Activated naive CD4-positive, alpha-beta T cell treated with Interleukin-2 at 50 U/mL for 16 hours (primary cell): Measurements from ENCODE around the gene NDUFB8.
"Not testable (repeated sequence)": the region's sequence is repeated elsewhere in the genome, so short reads cannot be mapped to it uniquely, and the experiment has no call there.

Experiments
- DNase-seq: peaks from one replicate; pipeline ENCODE4 v3.0.0-alpha.2; 2020

Gene NDUFB8

DNA sequence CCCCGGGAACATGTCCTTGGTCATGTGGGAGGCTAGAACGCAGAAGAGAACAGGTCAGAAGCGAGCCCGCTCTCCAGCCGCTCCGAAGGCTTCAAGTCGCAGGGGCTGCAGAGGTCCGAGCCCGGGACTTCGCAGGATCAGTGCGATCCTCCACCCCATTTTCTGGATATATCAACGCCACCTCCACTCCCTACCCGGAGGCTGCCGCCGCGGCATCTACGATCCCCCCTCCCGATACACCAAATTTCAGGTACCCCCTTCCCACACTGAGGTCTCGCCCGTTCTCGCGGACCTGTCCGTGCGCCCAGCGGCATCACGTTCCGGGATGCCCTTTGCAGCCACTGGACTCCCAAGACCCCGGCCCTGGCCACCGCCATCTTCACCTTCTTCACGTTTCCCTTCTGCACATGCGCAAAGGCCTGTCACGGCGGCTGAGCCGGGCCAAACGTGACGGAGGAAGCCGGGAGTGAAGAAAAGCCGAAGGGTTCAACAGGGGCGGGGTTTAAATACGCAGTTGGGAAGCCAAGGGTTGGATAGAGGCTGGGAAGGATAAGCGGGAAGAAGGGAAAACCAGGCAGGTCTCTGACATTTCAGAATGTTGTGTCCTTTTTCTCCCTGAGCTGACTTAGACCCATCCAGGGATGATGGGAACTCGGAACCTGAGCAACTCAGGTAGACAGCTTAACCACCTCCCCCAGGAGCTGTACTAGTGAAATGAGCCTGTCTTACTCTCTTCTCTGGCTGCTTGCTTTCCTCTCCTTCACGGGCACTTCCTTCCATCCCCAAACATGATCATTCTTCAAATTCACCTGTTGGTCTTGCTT lies at the start of gene NDUFB8:
NDUFB8 (minus strand) TSS at position 397 of the 824 bp plus-strand sequence; CDS start at position 377, 20 bp downstream.
- peak; percentile 88 for DNase-seq

DNA sequence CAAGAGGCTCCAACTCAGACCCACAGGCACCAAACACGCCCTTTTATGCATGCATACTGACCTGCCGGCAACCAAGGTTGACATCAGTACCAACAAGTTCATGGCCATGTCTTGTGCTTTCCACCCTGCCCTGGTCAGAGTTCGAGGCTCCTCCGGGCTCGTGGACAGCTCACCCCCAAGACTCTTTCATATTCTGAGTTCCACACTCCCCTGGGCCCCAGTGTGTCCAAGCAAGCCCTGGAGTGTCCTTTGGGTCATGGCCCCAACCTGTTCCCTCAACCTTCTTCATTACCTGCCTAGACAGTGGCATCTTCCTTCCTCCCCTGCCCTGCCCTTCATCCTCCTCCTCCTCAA lies 46.6 kb upstream of the NDUFB8 start:
- DNase-seq, result no peak

DNA sequence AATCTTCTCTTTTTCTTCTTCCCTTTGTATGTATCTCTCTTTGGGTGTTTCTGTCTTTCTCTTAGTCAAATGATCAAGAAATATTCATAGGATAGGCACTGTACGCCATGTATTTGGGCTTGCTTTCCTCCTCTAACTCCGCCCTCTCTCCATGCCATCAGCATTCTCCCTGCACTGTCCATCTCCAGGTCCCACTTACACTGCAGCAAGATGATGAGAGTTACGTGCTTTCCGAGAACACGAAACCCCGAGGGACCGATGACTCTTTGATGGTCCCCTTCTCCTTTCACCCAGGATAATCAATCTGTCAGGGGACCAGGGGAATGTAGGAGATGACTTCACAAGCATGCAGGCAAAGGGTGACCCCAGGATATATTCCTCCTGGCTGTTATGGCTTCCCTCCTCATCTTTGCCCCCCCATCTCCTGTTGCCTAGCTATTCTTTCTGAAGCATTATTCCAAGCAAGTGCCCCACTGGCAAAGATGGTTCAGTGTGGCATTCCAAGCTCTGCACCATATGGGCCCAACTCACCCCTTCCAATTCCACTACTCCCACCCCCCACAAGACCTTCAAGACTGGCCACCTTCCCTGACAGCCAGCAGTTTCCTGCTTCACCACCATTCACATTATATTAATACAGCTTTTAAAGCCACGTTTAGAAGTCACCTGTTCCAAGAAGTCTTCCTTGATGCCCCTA lies 46.1 kb upstream of the NDUFB8 start:
- no peak for DNase-seq

DNA sequence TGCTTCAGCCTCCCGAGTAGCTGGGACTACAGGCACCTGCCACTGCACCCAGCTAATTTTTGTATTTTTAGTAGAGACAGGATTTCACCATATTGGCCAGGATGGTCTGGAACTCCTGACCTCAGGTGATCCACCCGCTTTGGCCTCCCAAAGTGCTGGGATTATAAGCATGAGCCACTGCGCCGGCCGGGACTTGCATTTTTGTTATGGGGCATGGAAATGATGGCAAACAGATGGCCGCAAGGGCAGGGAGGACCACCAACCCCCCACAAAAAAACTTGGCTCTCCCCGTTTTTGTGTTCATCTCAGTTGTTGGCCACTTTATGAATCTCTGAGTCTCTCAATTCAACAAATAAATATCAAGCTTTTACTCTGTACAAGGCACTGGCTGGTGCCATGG lies 45.5 kb upstream of the NDUFB8 start:
- not testable (repeated sequence) for DNase-seq

DNA sequence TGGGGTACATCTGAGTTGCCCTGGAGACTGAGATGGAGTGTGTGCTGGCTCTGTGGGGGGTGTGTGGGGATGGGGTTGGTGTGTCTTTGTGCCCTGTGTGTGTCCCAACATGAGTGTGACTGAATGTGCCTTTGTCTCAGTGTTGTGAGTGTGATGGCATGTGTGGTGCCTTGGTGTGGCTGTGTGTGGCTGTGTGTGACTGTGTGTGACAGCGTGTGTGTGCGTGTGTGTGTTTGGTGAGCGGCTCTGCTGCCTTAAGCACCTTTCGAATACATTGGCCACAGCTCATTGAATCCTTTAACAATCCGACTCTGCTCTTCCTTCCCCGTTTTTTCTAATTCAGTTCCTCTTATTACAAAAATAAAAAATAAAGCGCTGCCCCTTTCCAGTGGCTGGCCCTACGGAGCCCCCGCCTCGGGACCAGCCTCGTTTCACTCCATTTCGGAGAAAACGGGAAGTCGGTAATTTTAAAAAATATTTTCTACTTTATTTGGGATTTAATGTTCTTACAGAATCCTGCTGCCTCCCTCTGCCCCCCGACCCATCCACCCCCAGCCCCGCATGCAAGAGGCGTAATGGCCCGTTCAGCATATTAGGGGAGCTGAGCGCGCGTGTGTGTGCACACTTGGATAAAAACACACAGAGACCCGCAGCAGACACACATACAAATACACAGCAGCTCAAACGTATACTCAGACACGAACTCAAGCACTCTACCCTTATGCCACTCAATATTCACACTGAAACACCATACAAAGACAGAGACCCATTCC lies 41.6 kb upstream of the NDUFB8 start:
- no peak for DNase-seq

DNA sequence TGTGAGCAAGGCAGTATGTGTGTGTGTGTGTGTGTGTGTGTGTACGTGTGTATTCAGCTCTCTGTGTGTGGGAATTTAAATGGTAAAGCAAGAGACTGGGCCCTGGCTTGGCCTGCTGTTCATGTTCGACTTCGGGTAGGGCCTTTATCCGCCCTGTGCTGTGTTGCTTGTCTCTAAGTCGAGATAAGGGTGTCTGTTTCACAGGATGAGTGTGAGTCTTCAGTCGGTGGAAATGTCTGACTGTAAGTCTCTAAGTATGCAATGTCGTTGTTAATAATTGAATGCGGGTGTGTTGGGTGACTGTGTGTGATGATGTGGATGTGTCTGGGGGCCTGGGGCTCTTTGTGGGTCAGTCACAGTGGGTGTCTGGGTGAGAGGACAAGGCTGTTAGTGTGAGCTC lies 40.8 kb upstream of the NDUFB8 start:
- DNase-seq, result no peak

DNA sequence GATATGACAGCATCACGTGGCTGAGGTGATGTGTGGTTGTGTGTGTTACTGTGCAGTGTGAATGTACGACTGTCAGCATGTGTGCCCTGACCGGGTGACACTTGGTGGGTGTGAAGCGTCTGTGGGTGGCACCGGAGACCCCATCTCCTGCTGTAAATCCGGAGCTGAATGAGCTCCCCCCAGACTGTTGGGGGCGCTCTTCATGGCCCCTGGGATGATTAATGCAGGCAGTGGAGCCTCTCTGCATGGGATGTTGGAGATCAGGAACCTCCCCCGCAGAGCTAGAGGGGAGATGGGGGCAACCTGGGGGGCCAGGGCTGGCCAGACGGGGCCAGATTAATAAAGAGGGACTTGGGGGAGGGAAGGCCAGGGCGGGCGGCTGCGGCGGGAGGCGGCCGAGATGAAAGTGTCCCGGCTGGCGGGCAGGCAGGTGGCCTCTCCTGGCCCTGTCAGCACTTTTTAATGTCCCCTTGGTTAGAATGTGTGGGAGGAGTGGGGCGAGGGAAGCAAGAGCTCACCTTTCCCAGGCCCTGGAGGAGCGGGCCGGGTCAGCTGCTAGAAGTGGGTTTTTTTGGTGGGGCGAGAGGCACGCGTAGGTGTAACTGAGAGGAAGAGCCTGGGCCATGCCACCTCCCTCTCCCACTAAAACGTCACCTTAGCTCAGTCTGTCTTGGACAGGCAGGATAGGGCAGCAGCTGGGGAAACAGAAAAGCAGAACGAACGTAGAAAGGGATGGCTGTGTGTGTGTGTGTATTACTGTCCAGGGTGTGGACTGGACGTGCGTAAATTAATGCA lies 40.2 kb upstream of the NDUFB8 start:
- DNase-seq, result no peak

DNA sequence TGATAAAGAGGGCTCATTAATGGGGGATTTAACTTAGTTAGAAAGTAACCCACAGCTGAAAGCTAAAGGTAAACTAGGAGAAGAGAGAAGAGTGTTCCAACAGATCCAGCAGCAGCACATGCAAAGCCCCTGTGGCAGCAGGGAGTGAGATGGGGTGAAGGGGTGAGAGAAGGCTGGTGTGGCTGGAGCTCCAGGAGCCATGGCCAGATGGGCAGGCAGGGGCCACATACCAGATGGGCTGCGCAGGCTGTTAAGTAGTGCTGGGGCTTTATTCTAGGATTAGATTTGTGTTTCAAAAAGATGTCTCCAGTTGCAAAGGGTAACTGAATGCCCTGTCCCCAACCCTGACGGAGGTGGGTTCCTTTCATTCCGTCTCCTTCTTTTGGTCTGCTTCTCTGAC lies 39.2 kb upstream of the NDUFB8 start:
- no peak for DNase-seq

DNA sequence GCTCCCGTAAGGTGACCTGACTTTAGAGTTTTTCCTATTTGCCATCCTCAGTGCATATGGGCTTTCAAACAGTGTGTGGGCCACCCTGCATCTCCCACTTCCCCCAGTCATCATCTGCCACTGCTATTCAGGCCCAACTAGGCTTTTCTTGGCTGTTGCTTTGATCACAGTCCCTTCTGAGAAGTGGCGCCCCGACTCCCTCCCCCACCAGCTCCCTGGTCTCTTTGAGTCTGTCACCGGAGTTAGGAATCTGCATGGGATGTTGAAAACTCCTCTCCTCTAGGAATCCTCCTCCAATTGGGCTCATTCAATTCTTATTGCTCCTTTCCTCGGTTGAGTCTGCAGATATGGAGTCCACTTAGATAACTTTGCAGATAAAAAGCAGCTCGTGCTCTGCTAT lies 38.2 kb upstream of the NDUFB8 start:
- DNase-seq, result no peak

DNA sequence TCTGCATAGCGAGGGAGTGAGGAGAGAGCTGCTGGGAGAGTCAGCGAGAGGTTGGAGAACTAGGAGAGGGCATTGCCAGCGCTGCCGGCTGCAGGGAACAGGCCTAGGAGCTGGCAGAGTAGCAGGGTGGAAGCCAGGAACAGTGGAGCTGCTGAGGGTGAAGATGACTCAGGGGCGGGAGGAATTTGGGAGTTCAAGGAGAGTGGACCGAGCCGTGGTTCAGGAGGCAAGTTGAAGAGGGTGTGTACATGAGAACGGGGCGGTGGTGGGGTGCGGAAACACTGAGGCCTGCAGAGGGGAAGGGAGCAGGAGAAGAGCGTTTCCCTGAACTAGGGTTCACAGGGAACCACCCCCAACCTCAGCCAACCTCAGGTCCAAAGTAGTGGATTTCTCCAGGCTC lies 37.6 kb upstream of the NDUFB8 start:
- DNase-seq, result no peak

DNA sequence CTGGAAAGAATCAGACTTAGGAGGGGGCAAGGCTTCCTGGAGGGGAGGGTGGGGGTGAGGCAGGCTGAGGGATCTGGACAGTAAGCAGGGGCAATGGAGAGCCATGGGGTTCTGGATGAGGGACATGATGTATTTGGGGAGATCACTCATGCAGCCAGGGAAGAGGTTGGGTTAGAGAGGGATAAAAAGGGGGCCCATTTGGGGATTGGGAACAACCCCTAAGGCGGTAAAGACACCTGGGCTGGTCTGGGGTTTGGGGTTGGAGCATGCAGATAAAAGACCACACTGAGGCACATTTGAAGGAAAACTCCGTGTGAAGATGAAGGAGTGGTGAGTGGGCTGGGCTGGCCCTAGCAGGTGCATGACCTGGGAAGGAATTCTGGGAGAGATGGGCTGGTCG lies 36.9 kb upstream of the NDUFB8 start:
- DNase-seq, result no peak

DNA sequence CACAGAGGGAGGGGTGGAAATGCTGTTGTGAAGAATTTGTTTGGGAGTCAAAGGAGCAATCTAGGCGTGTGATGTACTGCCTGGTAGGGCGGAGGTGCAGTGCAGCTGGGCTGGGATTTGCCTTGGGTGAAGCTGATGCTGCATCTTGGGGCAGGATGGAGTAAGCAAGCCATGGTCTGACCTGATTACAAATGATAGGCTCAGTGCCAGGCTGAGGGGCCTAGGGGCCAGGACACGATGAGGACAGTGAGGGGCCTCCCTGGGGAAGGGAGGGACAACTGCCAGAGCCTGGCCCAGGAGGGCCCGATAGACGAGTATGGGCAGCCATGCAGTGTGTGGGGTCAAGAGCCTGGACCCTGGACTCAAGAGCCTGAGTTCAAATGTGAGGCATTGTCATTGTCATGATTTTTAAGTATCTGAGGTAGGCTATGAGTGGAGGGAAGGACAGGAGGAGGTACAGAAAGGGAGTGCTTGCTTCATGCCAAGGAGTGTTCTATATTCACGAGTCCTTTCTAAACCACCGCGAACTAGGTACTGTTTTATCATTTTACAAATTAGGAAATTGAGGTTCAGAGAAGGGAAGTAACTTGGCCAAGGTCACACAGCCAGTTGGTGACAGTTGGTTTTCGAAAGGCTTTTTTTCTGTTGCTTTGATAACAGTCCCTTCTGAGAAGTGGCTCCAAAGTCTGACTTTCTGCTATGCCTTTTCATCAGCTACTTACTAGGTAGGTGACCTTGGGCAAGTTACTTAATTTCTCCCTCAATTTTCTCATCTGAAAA lies 35.7 kb upstream of the NDUFB8 start:
- DNase-seq, result no peak

DNA sequence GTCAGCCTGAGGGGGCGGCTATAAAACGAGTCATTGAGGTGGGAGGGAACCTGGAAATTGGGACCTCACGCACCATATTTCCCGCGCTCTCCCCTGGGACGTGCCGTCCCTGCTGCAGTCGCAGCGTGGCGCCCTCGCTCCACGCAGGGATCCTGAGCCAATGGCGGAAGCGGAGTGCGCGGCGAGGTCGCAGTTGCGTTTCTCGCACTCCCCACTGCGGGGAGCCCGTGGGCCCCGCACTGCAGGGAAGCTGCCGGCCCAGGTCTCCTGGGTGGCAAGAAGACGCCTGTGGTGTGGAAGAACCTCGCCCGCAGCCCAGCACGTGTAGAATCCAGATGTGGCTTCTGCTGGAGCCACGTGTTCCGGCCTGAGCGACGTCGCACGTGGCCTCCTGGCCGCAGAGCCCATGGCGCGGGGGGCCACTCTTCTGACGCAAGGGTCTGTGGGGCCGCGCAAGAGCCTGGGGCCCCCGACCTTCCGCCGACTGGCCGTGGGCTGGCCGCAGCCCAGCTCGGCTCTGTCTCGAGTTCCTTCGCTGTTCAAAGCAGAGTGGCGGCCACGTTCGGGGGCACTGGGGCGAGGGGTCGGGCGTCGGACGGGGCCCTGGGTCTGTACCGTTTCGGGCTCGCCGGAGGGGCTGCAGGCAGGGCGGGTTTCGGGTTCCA lies 32.5 kb upstream of the NDUFB8 start:
- DNase-seq, result peak; percentile 77

DNA sequence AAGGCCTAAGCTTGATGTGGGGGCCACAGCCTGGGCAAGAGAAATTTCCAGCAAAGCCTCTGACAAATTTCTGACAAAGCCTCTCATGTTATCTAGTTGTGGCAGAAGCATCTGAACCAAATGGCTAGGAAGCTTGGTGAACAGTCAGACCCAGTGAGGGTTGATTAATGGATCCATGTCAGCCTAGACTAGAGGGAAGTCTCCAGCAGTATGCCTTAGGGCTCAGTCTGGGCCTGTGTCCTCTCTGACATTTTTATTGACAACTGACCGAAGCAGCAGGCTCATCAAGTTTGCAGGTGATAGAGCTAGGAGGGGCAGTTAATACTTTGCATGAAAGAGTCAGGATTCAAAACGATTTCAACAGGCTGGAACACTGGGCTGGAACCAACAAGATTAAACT lies 31.3 kb upstream of the NDUFB8 start:
- DNase-seq, result no peak

DNA sequence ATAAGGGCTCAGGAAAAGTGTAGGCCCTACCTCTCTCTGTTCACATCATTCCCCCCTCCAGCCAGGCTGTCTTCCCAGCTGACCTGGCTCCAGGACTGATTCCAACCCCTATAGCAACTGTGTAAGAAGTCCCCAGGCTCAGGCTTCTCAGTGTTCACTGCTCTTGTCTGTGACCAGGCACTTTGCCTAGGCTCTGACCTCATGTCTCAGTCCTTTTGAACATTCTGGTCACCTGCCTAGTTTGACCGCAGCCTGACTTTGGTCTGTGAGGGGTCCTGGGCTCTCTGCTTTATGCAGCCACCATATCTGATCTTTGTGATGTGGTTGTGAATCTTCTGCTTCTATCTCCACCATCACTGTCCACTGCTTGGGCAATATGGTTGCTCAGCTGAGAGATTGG lies 30.6 kb upstream of the NDUFB8 start:
- DNase-seq, result no peak

DNA sequence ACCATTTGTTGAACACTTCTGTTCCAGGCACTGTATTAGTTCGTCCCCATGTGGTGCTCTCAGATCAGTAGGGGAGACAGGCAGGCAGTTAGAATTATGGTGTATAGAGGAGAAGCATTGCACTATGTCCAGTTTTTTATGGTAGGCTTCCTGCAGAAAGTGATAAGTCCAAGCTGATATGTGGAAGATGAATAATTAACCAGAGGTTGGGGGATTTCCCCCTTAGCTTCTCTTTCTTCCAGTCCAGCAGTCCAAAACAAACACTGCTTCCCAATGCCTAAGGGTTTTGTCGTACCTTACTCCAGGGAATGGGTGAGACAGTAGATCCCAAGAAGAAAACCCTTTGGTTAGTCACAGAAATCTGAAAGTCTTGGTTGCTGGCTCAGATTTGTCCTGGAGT lies 25.2 kb upstream of the NDUFB8 start:
- DNase-seq, result no peak

DNA sequence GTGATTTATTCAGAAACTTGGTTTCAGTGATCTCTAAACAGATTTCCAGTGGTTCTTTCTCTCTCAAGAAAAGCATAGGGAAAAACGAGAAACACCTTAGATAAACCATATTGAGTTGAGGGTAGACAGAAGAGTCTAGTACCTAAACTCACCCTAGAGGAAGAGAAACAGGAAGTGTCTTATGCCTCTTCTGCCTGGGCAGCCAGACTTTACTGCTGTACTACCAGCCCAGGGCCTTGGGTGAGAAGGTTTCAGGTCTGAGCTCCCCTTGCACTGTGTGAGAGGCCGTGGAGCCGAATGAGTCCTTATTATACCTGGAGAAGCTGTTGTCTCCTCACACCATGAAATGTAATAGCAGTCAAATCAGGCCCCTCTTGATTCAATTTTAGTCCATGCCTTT lies 24.3 kb upstream of the NDUFB8 start:
- DNase-seq, result no peak

DNA sequence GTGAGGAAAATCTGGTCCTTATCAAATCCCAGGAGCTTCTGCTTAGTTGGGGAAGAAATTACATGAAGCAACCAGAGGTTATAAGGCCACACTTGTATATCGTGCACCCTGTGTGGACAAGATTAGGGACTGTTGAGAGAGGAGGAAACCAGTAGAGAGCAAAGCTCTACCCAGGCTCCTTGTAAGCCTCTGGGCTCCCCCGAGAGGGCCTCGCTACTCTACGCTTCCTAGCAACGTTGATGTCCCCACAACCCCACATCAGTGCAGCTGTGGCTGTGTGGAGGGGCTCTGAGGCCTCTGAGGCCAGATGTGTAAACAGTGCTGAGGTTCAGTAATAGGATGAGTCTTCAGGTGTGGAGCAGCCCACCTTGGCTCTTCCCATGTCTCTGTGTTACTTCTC lies 22.1 kb upstream of the NDUFB8 start:
- DNase-seq, result no peak

DNA sequence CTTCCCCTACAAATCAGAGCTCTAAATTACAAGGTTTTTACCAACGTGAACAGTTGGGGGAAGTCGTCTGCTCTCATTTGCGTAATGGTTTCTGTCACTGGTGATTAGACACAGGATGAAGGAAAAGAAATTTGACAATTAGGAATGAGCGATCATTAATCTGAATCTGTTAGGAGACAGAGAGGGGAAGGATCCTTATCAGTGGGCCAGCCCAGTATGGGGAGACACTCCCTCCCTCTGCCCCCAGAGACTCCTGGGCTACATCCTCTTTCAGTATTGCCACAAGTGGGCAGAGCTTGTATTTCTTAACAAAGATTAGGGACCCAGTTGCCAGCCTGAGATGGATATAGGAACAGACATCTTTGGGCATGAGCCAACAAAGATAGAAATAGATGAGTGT lies 21.5 kb upstream of the NDUFB8 start:
- no peak for DNase-seq

DNA sequence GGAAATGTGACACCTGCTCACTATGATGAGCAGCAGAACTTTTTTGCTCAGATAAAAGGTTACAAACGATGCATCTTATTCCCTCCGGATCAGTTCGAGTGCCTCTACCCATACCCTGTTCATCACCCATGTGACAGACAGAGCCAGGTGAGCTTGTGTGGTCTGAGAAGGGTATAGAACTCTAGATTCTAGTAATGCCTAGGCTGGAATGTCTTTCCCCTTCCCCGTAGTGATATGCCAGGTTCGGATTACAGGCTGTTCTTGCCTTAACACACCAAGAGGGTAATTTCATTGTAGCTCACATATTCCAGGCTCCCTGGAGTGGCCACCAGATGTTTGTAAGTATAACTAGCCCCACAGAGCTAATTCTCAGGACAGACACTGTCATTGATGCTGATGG lies 15.3 kb upstream of the NDUFB8 start:
- no peak for DNase-seq

DNA sequence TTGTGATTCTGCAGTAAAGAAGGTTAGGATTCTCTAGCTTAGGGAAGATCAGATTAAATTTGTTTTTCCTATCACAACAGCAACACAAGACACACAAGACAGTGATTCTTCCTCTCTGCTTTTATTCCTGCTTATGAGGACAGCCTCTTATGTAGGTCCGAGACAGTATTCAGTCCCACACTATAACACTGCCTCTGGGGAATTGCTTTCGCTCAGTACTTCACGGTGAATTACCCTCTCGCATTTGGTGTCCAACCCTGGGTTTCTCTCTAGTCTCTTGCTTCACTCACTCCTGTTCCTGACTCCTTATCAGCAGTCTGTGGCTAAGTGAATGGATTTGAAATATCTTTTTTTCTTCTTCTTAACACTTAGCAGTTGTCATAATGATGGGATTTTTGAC lies 7.8 kb upstream of the NDUFB8 start:
- DNase-seq, result no peak
